K562 (cell line): ENCODE measurements around the gene EXOC3. TPM values are rescaled to one million over a fixed set of nuclear protein-coding genes. Genes with fewer than 3 reads are reported as not detected.
A peak's percentile ranks its signal among the peaks of the same experiment; 100 is the strongest.

ENCODE experiments used
- ATAC-seq: fragments of 200-7000 bp; cut with Tn5 transposase; 3 replicates; pipeline ENCODE4 v1.9.1; 2020; ENCODE audit warnings: moderate library complexity
- BruUV-seq: library from RNA; stranded (reverse); fragments of 400-500 nt; replicated peaks from 2 replicates; lab custom pipeline; 2021; lab: Mats Ljungman, UMichigan
- CTCF ChIA-PET: fragments of 300-600 bp; formaldehyde crosslinking; extraction: SDS; loops from one replicate; lab custom pipeline; 2021; ENCODE audit warnings: low intra/inter-chr PET ratio; lab: Yijun Ruan, JAX
- POLR2A ChIA-PET: fragments of 300-600, 350-650 bp; sonication (Branson Sonifier 250); formaldehyde crosslinking; extraction: SDS; loops from one replicate; lab custom pipeline; 2021; ENCODE audit warnings: antibody characterized with exemption, inconsistent platforms; lab: Yijun Ruan, JAX
- DNase-seq, 4 experiments: peaks; one replicate each; pipeline versions ENCODE4 v3.0.0 to v3.0.0-alpha.2; 2011 to 2018; ENCODE audit warnings: low spot score in 3 of 4, mixed read lengths in 3 of 4; ENCODE audit errors: extremely low read depth in 1 of 4
- FAIRE-seq: peaks from 2 replicates; lab custom pipeline; 2011; peaks lifted over from hg19 to GRCh38; lab: Jason Lieb, UNC
- H2AFZ ChIP-seq: 2 replicates; pipeline ENCODE4 v1.6.0; 2011; ENCODE audit warnings: low read depth, low read length, control low read depth, inconsistent platforms
- H3K27ac ChIP-seq: fragments of 200-600 bp; 3 replicates; pipeline ENCODE4 v1.8.0; 2011; ENCODE audit warnings: low read depth, mild to moderate bottlenecking, control low read depth, inconsistent platforms, low read length, moderate library complexity, mixed read lengths; ENCODE audit errors: extremely low read depth
- H3K27me3 ChIP-seq, 2 experiments: fragments of 300-600 bp in 1 of 2; 2 replicates in 1 of 2; 3 replicates in 1 of 2; pipeline versions ENCODE4 v1.6.0 to v1.8.0; 2011; ENCODE audit warnings: inconsistent platforms in 2 of 2, low read length in 2 of 2, mild to moderate bottlenecking in 1 of 2, mixed read lengths in 1 of 2, moderate library complexity in 1 of 2; ENCODE audit not compliant: control insufficient read depth in 2 of 2, insufficient read depth in 2 of 2
- H3K36me3 ChIP-seq: fragments of 300-600 bp; 3 replicates; pipeline ENCODE4 v1.8.0; 2011; ENCODE audit warnings: mild to moderate bottlenecking, low read length, inconsistent platforms; ENCODE audit not compliant: control insufficient read depth, insufficient read depth
- H3K4me1 ChIP-seq, 2 experiments: fragments of 200-600 bp in 1 of 2; replicated peaks in 1 of 2; 2 replicates in 1 of 2; 3 replicates in 1 of 2; pipeline versions ENCODE4 v1.5.1 to v1.8.0; 2011; ENCODE audit warnings: inconsistent platforms in 2 of 2, low read length in 2 of 2, mild to moderate bottlenecking in 1 of 2, mixed read lengths in 1 of 2, moderate library complexity in 1 of 2; ENCODE audit not compliant: control insufficient read depth in 2 of 2, insufficient read depth in 2 of 2
- H3K4me2 ChIP-seq: 2 replicates; pipeline ENCODE4 v1.6.1; 2011; ENCODE audit warnings: low read length, control low read depth, inconsistent platforms, mixed read lengths; ENCODE audit not compliant: insufficient read depth
- H3K4me3 ChIP-seq: fragments of 200-600 bp; sonication (generic), shearing (Covaris generic); 2 replicates; pipeline ENCODE4 v1.5.1; 2016; ENCODE audit warnings: control low read depth, inconsistent platforms
- H3K79me2 ChIP-seq: fragments of 200-600 bp; 3 replicates; pipeline ENCODE4 v1.8.0; 2011; ENCODE audit warnings: low read length, inconsistent platforms; ENCODE audit not compliant: control insufficient read depth, insufficient read depth
- H3K9ac ChIP-seq, 2 experiments: 2 replicates each; pipeline versions ENCODE4 v1.6.0 to v1.6.1; 2011; ENCODE audit warnings: low read depth in 2 of 2, low read length in 2 of 2, control low read depth in 1 of 2, inconsistent platforms in 1 of 2, mild to moderate bottlenecking in 1 of 2, mixed read lengths in 1 of 2; ENCODE audit not compliant: insufficient read depth in 1 of 2
- H3K9me1 ChIP-seq: one replicate; pipeline ENCODE4 v1.6.0; 2011; ENCODE audit warnings: inconsistent platforms, mild to moderate bottlenecking, low read length, moderate library complexity; ENCODE audit not compliant: control insufficient read depth, insufficient read depth
- H3K9me3 ChIP-seq: replicated peaks from 2 replicates; pipeline ENCODE4 v1.5.1; 2011; ENCODE audit warnings: low read depth, low read length, inconsistent platforms; ENCODE audit not compliant: control insufficient read depth, insufficient read depth
- H4K20me1 ChIP-seq: replicated peaks from 2 replicates; pipeline ENCODE4 v1.6.1; 2011; ENCODE audit warnings: low read length, inconsistent platforms, mixed read lengths; ENCODE audit not compliant: control insufficient read depth, insufficient read depth
- CBX2 ChIP-seq: fragments of 200-600 bp; sonication (generic); IDR thresholded peaks from one replicate; pipeline ENCODE4 v1.6.1; 2012; ENCODE audit warnings: mild to moderate bottlenecking, low read length, inconsistent platforms; ENCODE audit not compliant: insufficient read depth, poor library complexity, severe bottlenecking
- CBX8 ChIP-seq: fragments of 200-600 bp; sonication (generic); IDR thresholded peaks from 2 replicates; pipeline ENCODE4 v1.6.1; 2012; ENCODE audit warnings: borderline replicate concordance, mixed run types, low read depth, mild to moderate bottlenecking, moderate library complexity, mixed read lengths, low read length, control low read depth, inconsistent platforms; ENCODE audit not compliant: poor library complexity, severe bottlenecking; ENCODE audit errors: extremely low read depth
- EZH2 ChIP-seq: IDR thresholded peaks from 2 replicates; pipeline ENCODE4 v1.6.1; 2012; ENCODE audit warnings: low read depth, mild to moderate bottlenecking, inconsistent platforms, low read length, borderline replicate concordance
- ZNF280B ChIP-seq: fragments of 250-450 bp; sonication (Bioruptor Pico); IDR thresholded peaks from 2 replicates; pipeline ENCODE4 v1.5.1; 2021; ENCODE audit warnings: mild to moderate bottlenecking
- WGBS: fragments of 100-300 bp; shearing (Covaris generic); methylation state at CpG from one replicate; pipeline ENCODE4 v1.1.6; 2016; ENCODE audit warnings: low coverage, mixed read lengths; ENCODE audit not compliant: insufficient coverage; ENCODE audit errors: missing lambda C conversion rate; 5-methylcytosine and 5-hydroxymethylcytosine counted together
- in situ Hi-C: fragments of 300-500 bp; cut with MboI; formaldehyde crosslinking; loops from 4 replicates; pipeline ENCODE4 v1.15.0; 2018; ENCODE audit warnings: inconsistent platforms, mixed read lengths
- intact Hi-C: fragments of 100-400 bp; cut with micrococcal nuclease; formaldehyde crosslinking; loops from 2 replicates; pipeline ENCODE4 v1.14.2; 2022
- polyA plus RNA-seq, 8 experiments: library from polyadenylated mRNA; depleted of rRNA in 4 of 8; stranded (reverse) in 5 of 8; unstranded in 3 of 8; fragments of >200 nt; fragmentation: Nextera tagmentation in 2 of 8; fragmentation: Illumina TruSeq in 1 of 8; extraction: Ambion mirVana in 2 of 8; extraction: Trizol in 1 of 8; gene quantifications; 2 replicates each; pipeline versions ENCODE4 v1.2.1 to v1.2.3, GENCODE V29; 2011 to 2014; ENCODE audit warnings: inconsistent platforms in 1 of 8, missing spikeins in 1 of 8
- total RNA-seq, 7 experiments: library from RNA; depleted of rRNA in 6 of 7; stranded (reverse); fragments of >200 nt in 6 of 7; fragmentation: Illumina TruSeq in 2 of 7; extraction: Trizol in 2 of 7; gene quantifications; 2 replicates each; pipeline versions ENCODE4 v1.2.1 to v1.2.3, GENCODE V29; 2011 to 2021; ENCODE audit warnings: low replicate concordance in 1 of 7

EXOC3 gene
- total and polyA plus RNA-seq, 9 of the 15 experiments (the other 6 are each of a cell fraction or from before 2014, with no cell fraction given), result 1.4 to 41.9 (median 22.4) TPM

DNA sequence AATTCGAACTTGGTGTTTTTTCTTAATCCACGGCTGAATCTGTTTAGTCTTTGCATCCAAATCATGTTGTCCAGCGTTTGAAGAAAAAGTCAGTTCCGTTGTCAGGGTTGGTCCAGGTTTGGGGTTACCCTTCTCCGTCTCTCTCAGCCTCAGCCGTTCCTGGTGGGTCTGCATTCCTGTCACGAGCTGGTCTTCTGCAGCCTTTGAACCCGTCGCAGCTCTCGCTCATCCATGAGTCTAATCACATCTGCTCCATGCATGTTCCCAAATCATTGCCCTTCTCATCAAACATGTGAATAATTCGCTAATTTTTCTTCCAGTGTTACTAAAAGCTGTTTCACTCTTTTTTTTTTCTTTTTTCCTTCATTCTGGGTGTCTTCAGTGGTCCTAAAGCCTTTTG lies 39.0 kb upstream of the EXOC3 start:
- peaks cover 0 to 15% of the 10 kb centered on the region in 2 experiments; a peak in 2 of 5 replicates for H3K4me1 ChIP-seq
- no peak overlapping the region for H3K4me2 ChIP-seq
- no peak for ATAC-seq
- no peaks in the 10 kb centered on the region for H3K79me2 ChIP-seq
- TF ChIP-seq ZNF280B (CRISPR knock-in tag) (no peak), EZH2 (peak; percentile 68; the same call in 1 of the 2 replicates), CBX2 (peak; percentile 80), CBX8 (peak; percentile 71)
- H3K36me3 ChIP-seq, result no peaks in the 10 kb centered on the region
- no peak overlapping the region for H2AFZ ChIP-seq
- no peaks in the 10 kb centered on the region for H3K9me3 ChIP-seq
- in situ Hi-C loops (no loop called here), intact Hi-C loops (no loop called here)
- 3% methylated on average over 11 of the region's 11 CpGs for WGBS
- peaks cover 79 to 83% of the 10 kb centered on the region in 2 experiments for H3K27me3 ChIP-seq
- no peak overlapping the region for H3K27ac ChIP-seq
- peaks cover 4% of the 10 kb centered on the region; the same call in 1 of the 2 replicates for H4K20me1 ChIP-seq
- FAIRE-seq, result no peak
- no peak overlapping the region for H3K4me3 ChIP-seq
- no TSS peak for BruUV-seq
- ChIA-PET POLR2A (interaction anchor here (0.9 to 1.7 kb wide), 3 partner anchors 8 to 49 kb away, joined by 3 to 6 read pairs (median 4); no protein-coding TSS in a partner anchor), CTCF (no interaction called here)
- H3K9ac ChIP-seq, result no peak overlapping the region
- no peaks in the 10 kb centered on the region for H3K9me1 ChIP-seq
- DNase-seq, result no peak
